ENCODE data around the gene NDUFA3.
"Not testable (repeated sequence)": the region's sequence is repeated elsewhere in the genome, so short reads cannot be mapped to it uniquely, and the experiment has no call there.

NDUFA3 gene

DNA sequence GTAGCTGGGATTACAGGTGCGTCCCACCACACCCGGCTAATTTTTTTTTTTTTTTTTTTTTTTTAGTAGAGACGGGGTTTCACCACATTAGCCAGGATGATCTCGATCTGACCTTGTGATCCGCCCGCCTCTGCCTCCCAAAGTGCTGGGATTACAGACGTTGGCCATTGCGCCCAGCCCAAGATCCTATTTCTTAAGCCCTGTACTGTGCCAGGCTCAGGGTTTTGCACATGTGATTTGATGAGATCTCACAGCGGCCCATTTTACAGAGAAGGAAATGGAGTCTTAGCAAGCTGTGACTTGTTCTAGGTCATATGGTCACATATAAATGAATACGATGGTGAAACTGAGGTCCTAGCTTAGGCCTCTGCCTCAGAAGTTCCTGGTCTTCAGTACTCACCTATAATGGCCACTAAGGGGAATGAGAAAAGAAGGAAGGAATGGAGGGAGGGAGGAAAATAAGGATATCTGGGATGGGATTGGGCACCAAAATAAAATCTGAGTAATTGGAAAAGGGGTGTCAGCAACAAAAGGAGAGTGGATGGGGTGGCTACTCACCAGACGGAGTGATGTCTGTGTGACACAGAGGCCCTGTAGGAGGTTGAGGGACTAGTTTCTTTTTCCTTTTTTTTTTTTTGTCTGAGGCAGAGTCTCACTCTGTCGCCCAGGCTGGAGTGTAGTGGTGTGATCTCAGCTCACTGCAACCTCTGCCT, 3.3 kb upstream of the NDUFA3 start:
- H3K4me3 ChIP-seq (ENCODE audit: low read length), result no peak overlapping the region
- no peak for TF ChIP-seq ZNF274 (IDR thresholded peaks at IDR 0.05; ENCODE audit: low read depth, low read length)

DNA sequence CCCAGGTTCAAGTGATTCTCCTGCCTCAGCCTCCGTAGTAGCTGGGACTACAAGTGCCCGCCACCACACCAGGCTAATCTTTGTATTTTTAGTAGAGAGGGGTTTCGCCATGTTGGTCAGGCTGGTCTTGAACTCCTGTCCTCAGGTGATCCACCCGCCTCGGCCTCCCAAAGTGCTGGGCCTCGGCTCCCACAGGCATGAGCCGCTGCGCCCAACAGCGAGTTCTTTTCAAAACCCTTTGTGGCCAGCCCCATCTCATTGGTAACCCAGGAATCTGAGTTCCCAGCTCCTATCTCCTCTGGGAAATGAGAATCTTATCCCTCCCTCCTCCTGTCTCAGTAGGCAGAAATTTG, 2.8 kb upstream of the NDUFA3 start:
- not testable (repeated sequence) for H3K4me3 ChIP-seq (ENCODE audit: low read length)

DNA sequence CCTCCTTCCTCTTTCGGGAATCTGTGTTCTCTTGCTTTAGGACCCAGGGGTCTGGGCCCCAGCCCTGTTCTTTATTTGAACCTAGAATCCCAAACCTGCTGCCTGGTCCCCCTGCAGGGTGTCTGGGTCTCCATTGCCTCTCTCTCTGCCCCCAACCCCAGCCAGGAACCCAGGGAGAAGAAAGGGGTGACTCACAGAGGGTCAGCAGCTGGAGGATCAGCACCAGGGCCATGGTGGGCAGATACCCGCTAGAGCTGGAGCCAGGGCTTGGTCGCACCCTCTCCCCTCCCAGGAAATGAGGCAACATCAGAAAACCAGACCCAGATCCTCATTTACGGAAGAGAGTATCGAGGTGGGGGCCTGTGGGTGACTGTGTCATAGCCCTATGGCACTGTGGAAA, 2.1 kb upstream of the NDUFA3 start, which contains the start of gene OSCAR:
Gene OSCAR (minus strand): TSS at position 243 of the 400 bp plus-strand sequence. CDS start 11 bp downstream, at position 232.
- TF ChIP-seq ZNF274 (IDR thresholded peaks at IDR 0.05; ENCODE audit: low read depth, low read length), result no peak
- H3K4me3 ChIP-seq (ENCODE audit: low read length), result no peak within 1 kb of the TSS

DNA sequence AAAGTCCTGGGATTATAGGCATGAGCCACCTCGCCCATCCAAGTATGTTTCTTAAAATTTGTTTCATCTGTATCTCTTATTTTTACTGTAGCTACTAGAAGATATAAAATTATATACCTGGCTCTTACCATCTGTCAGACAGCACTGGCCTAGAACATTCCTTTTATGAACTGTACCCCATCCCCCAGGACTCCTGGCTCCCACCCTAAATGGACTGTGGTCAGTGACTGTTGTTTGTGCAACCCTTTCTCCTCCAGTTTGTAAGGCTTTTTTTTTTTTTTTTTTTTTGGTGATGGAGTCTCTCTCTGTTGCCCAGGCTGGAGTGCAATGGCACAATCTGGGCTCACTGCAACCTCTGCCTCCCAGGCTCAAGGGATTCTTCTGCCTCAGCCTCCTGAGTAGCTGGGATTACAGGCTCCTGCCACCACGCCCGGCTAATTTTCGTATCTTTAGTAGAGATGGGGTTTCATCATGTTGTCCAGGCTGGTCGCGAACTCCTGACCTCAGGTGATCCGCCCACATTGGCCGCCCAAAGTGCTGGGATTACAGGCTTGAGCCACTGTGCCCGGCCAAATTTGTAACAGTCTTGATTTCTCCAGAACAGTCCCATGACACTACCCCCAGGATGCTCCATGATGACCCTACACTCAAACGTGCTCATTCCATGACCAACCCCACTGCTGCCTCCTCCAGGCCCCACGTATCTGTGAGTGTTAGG, 2.5 kb downstream of the NDUFA3 start:
- no peak for TF ChIP-seq ZNF274 (IDR thresholded peaks at IDR 0.05; ENCODE audit: low read depth, low read length)

DNA sequence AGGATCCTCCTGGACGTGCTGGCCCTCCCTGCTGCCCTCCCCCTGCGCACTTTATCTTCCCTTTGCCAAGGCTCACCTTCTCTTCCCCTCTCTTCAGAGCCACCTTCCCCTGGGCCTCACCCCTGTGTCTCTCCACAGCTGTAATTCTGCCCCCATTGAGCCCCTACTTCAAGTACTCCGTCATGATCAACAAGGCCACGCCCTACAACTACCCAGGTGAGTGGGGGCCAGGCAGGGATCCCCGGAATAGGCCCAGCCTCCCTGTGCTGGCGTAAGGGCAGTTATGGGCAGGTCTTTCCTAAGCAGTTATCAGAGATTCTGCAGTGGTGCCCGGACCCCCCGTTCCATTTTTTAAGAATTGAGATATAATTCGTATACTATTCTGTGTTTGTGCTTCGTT, 3.1 kb downstream of the NDUFA3 start:
- TF ChIP-seq ZNF274 (IDR thresholded peaks at IDR 0.05; ENCODE audit: low read depth, low read length), result no peak
- no peak overlapping the region for H3K4me3 ChIP-seq (ENCODE audit: low read length)

More for the DNA sequence above, 2.5 kb downstream of the NDUFA3 start:
- H3K4me3 ChIP-seq (ENCODE audit: low read length), result no peak overlapping the region

GRCh38 chr19:54106716-54107115, 4.1 kb downstream of the NDUFA3 start:
- no peak for TF ChIP-seq ZNF274 (IDR thresholded peaks at IDR 0.05; ENCODE audit: low read depth, low read length)
- H3K4me3 ChIP-seq (ENCODE audit: low read length), result no peak overlapping the region

- H3K4me3 ChIP-seq (ENCODE audit: low read length), result no peak overlapping the region
- TF ChIP-seq ZNF274 (IDR thresholded peaks at IDR 0.05; ENCODE audit: low read depth, low read length), result no peak
These were observed 5.3 kb downstream of the NDUFA3 start for GRCh38 chr19:54107876-54108490.

DNA sequence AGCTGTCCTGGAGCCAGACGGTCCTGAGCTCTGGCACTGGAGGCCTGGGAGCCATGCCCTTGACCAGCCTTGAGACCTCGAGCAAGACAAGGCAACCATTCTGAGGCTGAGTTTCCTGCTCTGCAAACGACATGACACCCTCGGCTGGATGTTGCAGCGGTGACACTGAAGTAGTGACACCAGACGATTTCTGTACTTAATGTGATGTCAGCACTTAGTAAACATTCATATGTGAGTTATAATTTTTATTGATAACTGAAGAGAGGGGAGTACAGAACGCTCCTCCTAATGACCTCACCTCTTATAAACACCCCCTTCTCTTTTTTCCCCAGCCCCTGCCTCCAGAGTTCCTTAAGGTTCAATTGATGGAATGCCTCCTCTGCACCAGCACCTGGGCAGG, 5.8 kb downstream of the NDUFA3 start:
- no peak overlapping the region for H3K4me3 ChIP-seq (ENCODE audit: low read length)
- TF ChIP-seq ZNF274 (IDR thresholded peaks at IDR 0.05; ENCODE audit: low read depth, low read length), result no peak

- no peak overlapping the region for H3K4me3 ChIP-seq (ENCODE audit: low read length)
- no peak for TF ChIP-seq ZNF274 (IDR thresholded peaks at IDR 0.05; ENCODE audit: low read depth, low read length)
These were observed 7.0 kb downstream of the NDUFA3 start for GRCh38 chr19:54109651-54110050.

DNA sequence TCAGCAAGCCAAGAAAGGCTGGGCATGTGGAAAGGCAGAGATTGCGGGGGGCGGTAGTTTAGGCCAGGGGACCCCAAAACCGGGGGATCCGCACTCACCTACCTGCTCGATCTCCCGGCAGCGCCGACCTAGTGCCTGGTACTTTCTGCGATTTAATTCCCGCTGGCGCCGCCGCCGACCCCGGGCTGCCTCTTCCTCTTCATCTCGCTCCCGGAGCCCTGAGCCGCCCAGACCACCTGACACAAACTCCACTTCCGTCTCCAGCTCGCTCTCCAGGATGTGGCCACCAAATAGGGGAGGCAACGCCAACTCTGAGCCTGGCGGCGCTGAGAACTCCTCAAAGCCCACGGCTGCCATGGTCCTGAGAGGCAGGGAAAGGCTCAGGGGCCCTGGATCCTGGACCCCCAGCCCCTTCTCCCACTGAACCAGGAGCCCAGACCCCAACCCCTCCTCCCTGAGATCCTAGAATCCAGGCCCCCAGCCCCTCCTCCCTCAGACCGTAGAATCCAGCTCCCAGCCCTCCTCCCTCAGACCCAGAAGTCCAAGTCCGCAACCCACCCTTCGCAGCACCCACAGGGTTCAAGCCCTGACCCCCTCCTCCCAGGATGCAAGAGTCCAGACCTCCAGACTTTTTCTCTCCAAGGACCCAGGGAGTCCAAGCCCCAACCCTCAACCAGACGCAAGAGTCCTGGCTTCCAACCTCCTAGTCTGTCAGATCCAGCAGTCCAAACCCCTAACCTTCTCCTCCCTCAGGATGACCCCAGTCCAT, 11.9 kb downstream of the NDUFA3 start:
- TF ChIP-seq ZNF274 (IDR thresholded peaks at IDR 0.05; ENCODE audit: low read depth, low read length), result no peak
- peak overlapping the region; percentile 86 for H3K4me3 ChIP-seq (ENCODE audit: low read length)

DNA sequence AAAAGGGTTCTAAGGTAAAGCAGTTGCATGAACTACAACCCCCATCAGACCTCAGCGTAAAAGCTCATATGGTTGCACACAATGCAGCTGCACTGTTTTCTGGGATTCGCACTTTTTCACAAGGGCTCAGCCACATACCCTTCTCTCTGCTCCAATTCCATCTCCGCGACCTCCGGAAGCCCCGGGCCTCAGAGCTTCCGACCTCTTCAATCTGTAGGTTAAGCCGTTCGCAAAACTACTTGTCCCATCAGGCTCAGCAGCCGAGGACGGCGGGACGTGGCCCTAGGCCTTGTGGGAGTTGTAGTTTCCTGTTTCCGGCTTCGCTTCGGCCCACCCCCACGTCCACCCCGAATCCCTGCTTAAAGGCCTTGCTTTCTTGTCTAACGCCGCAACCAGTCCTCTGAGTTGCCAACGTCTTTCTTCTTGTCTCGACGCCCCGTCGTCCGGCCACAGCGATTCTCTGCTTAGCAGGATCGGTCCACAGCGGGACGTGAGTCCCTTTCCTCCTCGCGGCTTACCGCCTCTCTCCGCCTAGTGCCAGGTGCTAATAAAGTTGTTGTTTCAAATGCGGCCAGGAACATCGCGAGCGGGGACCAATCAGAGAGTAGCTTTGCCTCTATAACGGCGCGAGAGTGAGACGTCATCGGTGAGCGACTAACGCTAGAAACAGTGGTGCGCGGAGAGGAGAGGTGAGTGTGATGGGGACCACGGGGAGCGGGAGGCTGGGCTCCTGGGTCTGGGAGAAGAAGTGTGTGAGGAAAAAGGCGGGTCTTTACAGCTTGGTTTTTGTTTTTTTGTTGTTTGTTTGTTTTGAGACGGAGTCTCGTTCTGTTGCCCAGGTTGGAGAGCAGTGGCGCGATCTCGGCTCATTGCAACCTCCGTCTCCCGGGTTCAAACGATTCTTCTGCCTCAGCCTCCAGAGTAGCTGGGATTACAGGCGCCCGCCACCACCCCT, 12.7 kb downstream of the NDUFA3 start, which contains the start of the genes PRPF31 and TFPT:
Gene PRPF31 (plus strand): TSS at position 646 of the 955 bp plus-strand sequence. CDS start 2,525 bp downstream, outside the sequence.
Gene TFPT (minus strand): TSS at position 549 of the 955 bp plus-strand sequence. CDS start 388 bp downstream, at position 161.
- H3K4me3 ChIP-seq (ENCODE audit: low read length), result peak within 1 kb of the TSS; percentile 86
- TF ChIP-seq ZNF274 (IDR thresholded peaks at IDR 0.05; ENCODE audit: low read depth, low read length), result no peak

DNA sequence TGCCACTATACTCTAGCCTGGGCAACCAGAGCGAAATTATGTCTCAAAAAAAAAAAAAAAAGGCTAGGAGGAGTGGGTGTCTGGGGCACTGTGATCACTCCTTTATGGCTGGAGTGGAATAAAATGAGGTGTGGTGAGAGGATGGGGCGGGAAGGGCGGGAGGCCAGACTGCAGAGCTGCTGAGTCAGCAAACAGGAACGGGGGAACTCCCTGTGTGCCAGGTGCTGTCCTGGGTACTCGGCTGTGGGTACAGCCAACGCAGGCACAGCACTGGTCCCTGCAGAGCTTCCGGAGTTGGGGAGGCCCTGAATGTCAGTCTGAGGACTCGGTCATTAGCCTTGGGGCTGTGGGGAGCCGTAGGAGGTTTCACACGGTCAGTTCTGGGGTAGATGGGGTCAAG, 18.6 kb downstream of the NDUFA3 start:
- no peak for TF ChIP-seq ZNF274 (IDR thresholded peaks at IDR 0.05; ENCODE audit: low read depth, low read length)
- H3K4me3 ChIP-seq (ENCODE audit: low read length), result no peak overlapping the region

DNA sequence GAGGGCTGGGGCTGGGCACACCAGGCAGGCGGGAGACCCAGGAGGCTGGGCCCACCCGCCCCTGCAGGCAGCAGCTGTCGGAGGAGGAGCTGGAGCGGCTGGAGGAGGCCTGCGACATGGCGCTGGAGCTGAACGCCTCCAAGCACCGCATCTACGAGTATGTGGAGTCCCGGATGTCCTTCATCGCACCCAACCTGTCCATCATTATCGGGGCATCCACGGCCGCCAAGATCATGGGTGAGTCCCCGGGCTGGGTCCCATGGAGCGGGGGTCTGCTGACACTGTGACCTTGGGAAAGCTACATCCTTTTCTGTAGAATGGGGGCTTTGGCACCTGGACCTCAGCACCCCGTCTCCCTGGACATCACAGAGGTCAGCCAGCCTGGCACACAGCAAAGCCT, 21.0 kb downstream of the NDUFA3 start:
- TF ChIP-seq ZNF274 (IDR thresholded peaks at IDR 0.05; ENCODE audit: low read depth, low read length), result no peak

More for the DNA sequence above, 21.0 kb downstream of the NDUFA3 start:
- no peak overlapping the region for H3K4me3 ChIP-seq (ENCODE audit: low read length)
